GM23338 (cell line): ENCODE measurements around the gene NRSN2. TPM values are rescaled to one million over a fixed set of nuclear protein-coding genes. Genes with fewer than 3 reads are reported as not detected.

Experiments used
- ATAC-seq: fragments of 200-7000 bp; cut with Tn5 transposase; 3 replicates; pipeline ENCODE4 v1.9.1; 2020
- DNase-seq: peaks from one replicate; pipeline ENCODE4 v3.0.0-alpha.2; 2015; ENCODE audit warnings: low spot score
- H2AFZ ChIP-seq: fragments of 200-600 bp; sonication (generic); 2 replicates; pipeline ENCODE4 v1.8.0; 2016; ENCODE audit warnings: antibody characterized with exemption, mild to moderate bottlenecking, moderate library complexity
- H3F3A ChIP-seq: fragments of 200-600 bp; sonication (generic); replicated peaks from 2 replicates; pipeline ENCODE4 v1.8.0; 2017; ENCODE audit warnings: antibody characterized with exemption, mixed run types, low read depth
- H3K27ac ChIP-seq: fragments of 200-600 bp; sonication (generic); 2 replicates; pipeline ENCODE4 v1.6.1; 2016; ENCODE audit warnings: low read depth
- H3K27me3 ChIP-seq: fragments of 200-600 bp; sonication (generic); 2 replicates; pipeline ENCODE4 v1.8.0; 2016; ENCODE audit warnings: mild to moderate bottlenecking, mixed run types, moderate library complexity; ENCODE audit not compliant: insufficient read depth
- H3K36me3 ChIP-seq: fragments of 200-600 bp; sonication (generic); 2 replicates; pipeline ENCODE4 v1.8.0; 2016; ENCODE audit warnings: mild to moderate bottlenecking; ENCODE audit not compliant: insufficient read depth
- H3K4me1 ChIP-seq: fragments of 200-600 bp; sonication (generic); 2 replicates; pipeline ENCODE4 v1.8.0; 2016; ENCODE audit warnings: mild to moderate bottlenecking, moderate library complexity; ENCODE audit not compliant: insufficient read depth
- H3K4me2 ChIP-seq: fragments of 200-600 bp; sonication (generic); 2 replicates; pipeline ENCODE4 v1.7.1; 2017; ENCODE audit warnings: mixed run types
- H3K4me3 ChIP-seq: fragments of 200-600 bp; sonication (generic); 2 replicates; pipeline ENCODE4 v1.6.1; 2016; ENCODE audit warnings: mixed run types
- H3K79me2 ChIP-seq: fragments of 200-600 bp; sonication (generic); replicated peaks from 2 replicates; pipeline ENCODE4 v1.8.0; 2017; ENCODE audit warnings: mild to moderate bottlenecking; ENCODE audit not compliant: insufficient read depth
- H3K9me2 ChIP-seq: fragments of 200-600 bp; sonication (generic); 2 replicates; pipeline ENCODE4 v1.8.0; 2017; ENCODE audit not compliant: insufficient read depth
- H4K20me1 ChIP-seq: fragments of 200-600 bp; sonication (generic); replicated peaks from 2 replicates; pipeline ENCODE4 v1.8.0; 2017; ENCODE audit warnings: mild to moderate bottlenecking; ENCODE audit not compliant: insufficient read depth
- H3K27ac Mint-ChIP-seq: 2 replicates; pipeline ENCODE4 v1.8.0; 2020; ENCODE audit warnings: inconsistent platforms, mild to moderate bottlenecking, moderate library complexity, mixed read lengths
- H3K27me3 Mint-ChIP-seq: 3 replicates; pipeline ENCODE4 v1.8.0; 2022; ENCODE audit warnings: low read depth, mild to moderate bottlenecking, moderate library complexity, mixed read lengths, inconsistent platforms; ENCODE audit not compliant: insufficient read depth, poor library complexity
- H3K36me3 Mint-ChIP-seq: 3 replicates; pipeline ENCODE4 v1.8.0; 2021; ENCODE audit warnings: low read depth, mild to moderate bottlenecking, inconsistent platforms, moderate library complexity, mixed read lengths
- H3K4me1 Mint-ChIP-seq: 3 replicates; pipeline ENCODE4 v1.8.0; 2020; ENCODE audit warnings: mild to moderate bottlenecking, inconsistent platforms, mixed read lengths
- H3K4me3 Mint-ChIP-seq: 3 replicates; pipeline ENCODE4 v1.8.0; 2021; ENCODE audit warnings: moderate library complexity, mild to moderate bottlenecking, inconsistent platforms, mixed read lengths
- H3K9me3 Mint-ChIP-seq: 3 replicates; pipeline ENCODE4 v1.8.0; 2020; ENCODE audit warnings: moderate library complexity, mild to moderate bottlenecking, inconsistent platforms, mixed read lengths
- CREB1 ChIP-seq: fragments of 250-450 bp; sonication (Bioruptor Pico); IDR thresholded peaks from 2 replicates; pipeline ENCODE4 v1.5.0; 2020; ENCODE audit warnings: low read depth, mild to moderate bottlenecking, moderate library complexity
- CTCF ChIP-seq, 2 experiments: fragments of 200-600 bp in 1 of 2; sonication (generic) in 1 of 2; conservative IDR thresholded peaks; 2 replicates each; pipeline versions ENCODE4 v1.5.1 to v1.6.1; 2016 to 2017; ENCODE audit warnings: antibody characterized with exemption in 2 of 2, low read depth in 2 of 2, mild to moderate bottlenecking in 2 of 2, moderate library complexity in 1 of 2
- ETS1 ChIP-seq: IDR thresholded peaks from 2 replicates; pipeline ENCODE4 v1.6.1; 2016; ENCODE audit warnings: antibody characterized with exemption
- EZH2phosphoT487 ChIP-seq: fragments of 200-600 bp; sonication (generic); IDR thresholded peaks from one replicate; pipeline ENCODE4 v1.8.1; 2018; ENCODE audit warnings: antibody characterized with exemption; ENCODE audit not compliant: unreplicated experiment
- JUNB ChIP-seq: IDR thresholded peaks from one replicate; pipeline ENCODE4 v1.6.1; 2016; ENCODE audit warnings: antibody characterized with exemption; ENCODE audit not compliant: unreplicated experiment
- NANOG ChIP-seq: IDR thresholded peaks from 2 replicates; pipeline ENCODE4 v1.6.1; 2016; ENCODE audit warnings: antibody characterized with exemption, borderline replicate concordance
- POLR2AphosphoS5 ChIP-seq: IDR thresholded peaks from 2 replicates; pipeline ENCODE4 v1.6.1; 2016; ENCODE audit warnings: antibody characterized with exemption, low read depth
- STAT1 ChIP-seq: IDR thresholded peaks from one replicate; pipeline ENCODE4 v1.6.1; 2016; ENCODE audit warnings: antibody characterized with exemption; ENCODE audit not compliant: unreplicated experiment
- ZNF331 ChIP-seq: fragments of 250-450 bp; sonication (Bioruptor Pico); IDR thresholded peaks from 2 replicates; pipeline ENCODE4 v1.5.0; 2020; ENCODE audit warnings: low read depth, mild to moderate bottlenecking, moderate library complexity
- polyA plus RNA-seq: library from polyadenylated mRNA; unstranded; fragments of >200 nt; fragmentation: Nextera tagmentation; extraction: Ambion mirVana; gene quantifications from 2 replicates; pipeline ENCODE4 v1.2.1, GENCODE V29; 2016
- total RNA-seq: library from RNA; depleted of rRNA; stranded (reverse); fragments of >200 nt; shearing (Covaris generic); gene quantifications from 2 replicates; pipeline ENCODE4 v1.2.3, GENCODE V29; 2014

The NRSN2 gene
- total and polyA plus RNA-seq, 2 experiments from 2014 or later: 14.4 to 17.9 TPM

GRCh38 chr20:297925-298775 is 48.8 kb upstream of the NRSN2 start:
- TF ChIP-seq ZNF331: no peak
- no peak for TF ChIP-seq NANOG
- TF ChIP-seq EZH2phosphoT487: no peak
- no peak for TF ChIP-seq CTCF (conservative IDR thresholded peaks at IDR 0.05; ENCODE audit: low read depth in 2 of 2)
- no peak for TF ChIP-seq STAT1
- no peak for TF ChIP-seq CREB1 (CRISPR knock-in tag)
- no peak for TF ChIP-seq JUNB
- no peak for TF ChIP-seq ETS1
- 0 out of 2 replicates have a peak, but pooled peaks have one; percentile 57 for TF ChIP-seq POLR2AphosphoS5
- Histone ChIP-seq H2AFZ (no peak overlapping the region), H3K4me3 (peak overlapping the region; percentile 97), H4K20me1 (peaks cover 5% of the 10 kb centered on the region; the same call in 1 of the 2 replicates), H3K9me2 (0 out of 2 replicates have a peak, but pooled peaks cover 3% of the 10 kb centered on the region), H3K27me3 (peaks cover 26% of the 10 kb centered on the region), H3K4me2 (peak overlapping the region; percentile 81), H3K36me3 (no peaks in the 10 kb centered on the region), H3K79me2 (peaks cover 41% of the 10 kb centered on the region), H3K4me1 (peaks cover 36% of the 10 kb centered on the region), H3K27ac (peak overlapping the region; percentile 87; the same call in 1 of the 2 replicates), H3F3A (peaks cover 33% of the 10 kb centered on the region)
- DNase-seq (peak; percentile 51), ATAC-seq (no peak; the same call in 1 of the 3 replicates)
- Mint-ChIP-seq H3K27ac (peak overlapping the region; percentile 98), H3K4me3 (peak overlapping the region; percentile 98), H3K36me3 (peaks cover 44% of the 10 kb centered on the region), H3K27me3 (peaks cover 32% of the 10 kb centered on the region), H3K9me3 (peaks cover 5% of the 10 kb centered on the region), H3K4me1 (peaks cover 40% of the 10 kb centered on the region)

- Histone ChIP-seq H3K4me1 (peaks cover 36% of the 10 kb centered on the region), H4K20me1 (peaks cover 5% of the 10 kb centered on the region; the same call in 1 of the 2 replicates), H3K4me2 (peak overlapping the region; percentile 81), H3K27ac (no peak overlapping the region; the same call in 1 of the 2 replicates), H3K27me3 (peaks cover 22% of the 10 kb centered on the region), H3K4me3 (peak overlapping the region; percentile 97), H3K79me2 (peaks cover 41% of the 10 kb centered on the region), H3F3A (peaks cover 33% of the 10 kb centered on the region), H2AFZ (no peak overlapping the region), H3K9me2 (0 out of 2 replicates have a peak, but pooled peaks cover 3% of the 10 kb centered on the region), H3K36me3 (no peaks in the 10 kb centered on the region)
- Mint-ChIP-seq H3K4me1 (peaks cover 42% of the 10 kb centered on the region), H3K27me3 (peaks cover 32% of the 10 kb centered on the region), H3K9me3 (peaks cover 5% of the 10 kb centered on the region), H3K36me3 (peaks cover 48% of the 10 kb centered on the region), H3K4me3 (peak overlapping the region; percentile 98), H3K27ac (peak overlapping the region; percentile 98)
- DNase-seq (no peak), ATAC-seq (no peak)
- no peak for TF ChIP-seq ETS1
Observed at GRCh38 chr20:298776-299391, 48.0 kb upstream of the NRSN2 start.
